Measurements from ENCODE around the gene RANBP10. TPM values are rescaled to one million over a fixed set of nuclear protein-coding genes. Genes with fewer than 3 reads are reported as not detected.

Gene RANBP10
- 4.6 and 6.3 TPM in 2 replicates for total RNA-seq

DNA sequence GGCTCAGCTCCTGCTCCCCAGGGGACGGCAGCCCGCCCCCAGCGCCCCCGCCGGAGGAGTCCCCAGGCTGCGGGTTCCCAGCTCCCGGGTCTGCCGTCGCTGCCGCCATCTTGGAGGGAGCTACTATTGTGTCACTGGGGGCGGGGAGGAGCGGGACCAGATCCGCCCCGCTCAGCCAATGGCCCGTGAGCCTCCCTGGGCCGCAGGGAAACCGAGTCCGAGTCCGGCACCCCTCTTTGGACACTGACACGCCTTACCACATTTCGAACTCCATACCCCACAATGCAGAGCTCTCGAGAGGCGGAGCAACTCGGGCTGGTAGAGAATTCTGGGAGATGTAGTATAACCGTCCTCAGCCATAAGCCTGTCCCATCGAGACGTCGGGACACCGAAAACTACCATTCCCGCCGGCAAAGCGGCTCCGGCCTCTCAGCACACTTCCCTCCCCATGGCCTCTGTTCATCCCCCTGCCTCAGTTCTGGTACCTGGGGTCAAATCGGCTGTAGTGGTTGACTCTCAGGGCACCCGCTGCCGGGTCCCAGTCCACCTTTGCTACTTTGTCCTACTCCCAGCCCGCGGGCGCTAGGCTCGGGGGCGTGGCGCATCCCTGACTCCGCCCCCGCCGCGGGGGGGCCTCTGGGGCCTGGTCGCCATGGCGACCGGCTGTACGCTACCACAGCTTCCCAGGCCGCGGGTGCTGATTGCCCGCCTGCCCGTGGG, at the start of gene RANBP10, which contains the start of gene TSNAXIP1:
Gene RANBP10, minus strand, starts transcription at position 133 of the 720 bp plus-strand sequence. Its CDS starts 24 bp downstream, at position 109.
Gene TSNAXIP1, plus strand, starts transcription at position 462 of the 720 bp plus-strand sequence. CDS start 261 bp downstream, outside the sequence.

DNA sequence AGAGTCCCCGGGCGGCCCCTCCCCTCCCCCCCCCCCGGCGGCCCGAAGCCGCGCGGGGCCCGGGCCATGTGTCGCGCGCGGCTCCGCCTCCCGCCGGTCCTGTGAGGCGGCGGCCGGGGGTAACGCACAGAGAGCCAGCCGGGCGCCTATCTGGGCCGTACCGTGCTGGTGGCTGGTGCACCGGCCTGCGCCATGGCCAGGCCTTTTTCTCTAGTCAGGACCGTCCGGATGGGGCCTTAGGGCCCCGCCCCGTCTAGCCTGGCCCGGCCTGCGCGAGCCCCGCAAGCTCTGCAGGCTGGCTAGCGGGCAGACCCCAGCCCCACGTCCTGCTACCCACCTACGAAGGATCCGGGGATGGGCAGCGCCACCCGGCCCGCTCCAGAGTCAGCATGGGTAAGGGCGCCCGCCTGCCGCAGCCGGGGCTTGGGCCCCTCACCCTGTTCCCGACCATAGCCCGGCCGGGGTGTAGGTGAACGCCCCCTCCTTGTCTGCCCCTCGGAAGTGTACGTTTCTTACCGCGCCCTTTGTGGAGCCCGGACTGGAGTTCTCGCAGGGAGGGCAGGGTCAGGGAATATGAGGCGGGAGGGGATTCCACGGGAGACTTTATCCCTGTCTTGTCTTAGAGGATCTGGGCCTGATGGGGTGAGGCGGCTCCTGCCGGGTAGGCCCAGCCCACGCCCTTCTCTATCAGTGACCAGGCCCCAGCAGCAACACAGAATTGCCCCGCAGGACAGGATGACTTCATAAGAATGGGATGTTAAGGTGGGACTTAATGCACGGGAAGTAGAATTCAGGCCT, 40.9 kb upstream of the RANBP10 start, which contains the start of gene CENPT:
Gene CENPT, minus strand, starts transcription at position 630 of the 798 bp plus-strand sequence. CDS start 13,834 bp downstream, outside the sequence.

DNA sequence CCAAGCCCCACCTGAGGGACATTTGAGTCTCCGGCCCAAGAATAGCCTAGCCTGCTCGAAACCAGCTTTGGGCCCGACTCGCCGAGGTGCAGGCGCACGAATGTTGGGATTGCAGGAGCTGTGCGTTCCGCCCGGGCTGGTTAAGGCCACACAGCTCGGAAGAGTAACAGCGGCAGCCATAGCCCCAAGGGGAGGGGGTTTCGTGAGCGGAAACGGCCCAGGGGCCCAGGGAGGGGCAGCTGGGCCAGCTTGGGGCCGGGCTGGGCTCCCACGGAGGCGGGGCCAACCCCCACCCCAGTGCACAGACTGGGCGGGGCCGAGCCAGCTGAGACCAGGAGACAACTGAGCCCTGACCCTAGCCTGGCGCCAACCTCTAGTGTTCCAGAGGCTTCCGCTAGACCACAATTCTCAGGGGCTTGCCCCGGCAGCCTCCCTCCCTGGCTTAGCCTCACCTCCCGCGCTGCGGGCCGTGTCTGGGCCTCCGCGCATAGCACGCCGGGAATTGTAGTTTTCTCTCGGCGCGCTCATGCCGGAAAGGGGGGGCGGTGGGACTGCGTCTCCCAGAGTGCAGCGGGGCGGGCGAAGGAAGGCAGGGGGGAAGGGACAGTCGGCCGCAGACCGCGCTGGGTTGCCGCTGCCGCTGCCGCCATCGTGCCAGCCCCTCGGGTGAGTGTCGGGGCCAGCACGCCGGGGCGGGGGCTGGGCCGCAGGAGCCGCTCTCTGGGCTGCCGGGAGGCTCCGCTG, 40.1 kb upstream of the RANBP10 start, which contains the start of gene NUTF2:
Gene NUTF2, plus strand, starts transcription at position 614 of the 744 bp plus-strand sequence. CDS start 18,198 bp downstream, outside the sequence.

DNA sequence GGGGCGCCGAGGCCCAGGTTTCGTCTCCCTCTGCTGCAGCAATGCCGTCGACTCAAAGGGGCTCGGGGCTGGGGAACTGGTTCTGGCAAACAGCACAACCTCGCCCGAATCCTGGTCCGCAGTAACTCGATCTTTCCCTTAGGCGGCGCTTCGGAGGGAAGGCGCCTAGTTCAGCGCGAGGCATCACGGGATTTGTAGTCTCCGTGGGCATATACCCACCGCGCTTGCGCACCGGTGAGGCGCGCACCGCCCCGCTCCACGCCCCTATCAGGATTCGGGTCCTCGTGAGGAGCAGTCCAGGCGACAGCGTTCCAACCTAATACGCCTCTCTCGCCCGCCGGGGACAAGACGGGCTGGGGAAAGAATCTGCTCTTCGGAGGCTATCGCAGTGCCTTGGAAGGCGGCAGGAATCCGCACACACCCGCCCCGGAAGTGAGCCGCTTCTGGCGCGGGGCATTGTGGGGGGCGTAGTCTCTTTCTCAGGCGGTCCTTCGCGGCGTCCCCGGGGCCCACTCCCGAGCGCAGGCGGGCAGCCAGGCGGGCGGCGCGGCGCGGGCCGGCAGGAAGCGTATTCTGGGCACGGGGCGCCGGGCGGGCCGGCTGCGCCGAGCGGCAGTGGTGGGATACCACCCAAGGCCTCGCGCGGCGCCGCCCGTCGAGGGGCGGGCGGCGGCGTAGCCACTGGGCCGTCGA, 35.6 kb upstream of the RANBP10 start, which contains the start of gene THAP11:
Gene THAP11, plus strand, starts transcription at position 505 of the 693 bp plus-strand sequence. CDS start 235 bp downstream, outside the sequence.

DNA sequence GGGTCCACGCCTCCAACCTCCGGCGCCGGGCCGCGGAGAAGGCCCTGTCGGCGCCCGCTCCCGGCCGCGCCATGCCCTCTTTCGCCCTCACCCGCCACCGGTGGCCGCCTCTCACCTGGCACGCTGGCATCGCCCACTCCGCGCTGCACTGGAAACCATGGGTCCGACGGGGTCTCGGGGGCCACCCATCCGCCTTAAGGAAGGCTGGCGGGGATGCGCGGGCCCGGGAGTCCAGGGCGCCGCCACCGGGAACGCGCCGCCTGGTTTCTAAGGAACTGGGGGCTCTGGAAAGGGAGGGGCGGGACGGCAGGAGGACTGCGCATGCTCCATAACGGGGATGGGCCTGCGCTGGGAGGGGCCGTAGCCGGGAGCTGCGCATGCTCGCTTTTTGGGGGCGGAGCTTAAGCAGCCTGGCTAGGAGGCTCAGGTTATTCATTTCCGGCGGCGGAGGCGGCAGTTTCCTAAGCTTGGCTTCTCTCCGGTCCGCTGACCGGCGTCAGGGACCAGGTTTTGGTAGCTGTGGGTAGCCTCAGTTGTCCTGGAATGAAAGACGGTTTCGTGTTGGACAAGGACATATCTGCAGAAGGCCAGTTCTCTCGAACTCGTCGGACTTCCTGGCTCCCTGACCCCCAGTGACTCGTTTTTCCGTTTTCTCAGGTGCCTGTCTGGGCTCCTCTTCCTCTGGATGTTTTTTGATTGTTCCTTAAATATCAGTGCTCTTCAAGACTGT, 87.1 kb downstream of the RANBP10 start, which contains the start of gene GFOD2:
Gene GFOD2, minus strand, starts transcription at position 269 of the 730 bp plus-strand sequence. CDS start 33,601 bp downstream, outside the sequence.

Small RNAs within 50 kb of the gene (small RNA-seq; reads per million reads assigned to genes)
- gene AC040162.2, result not detected

Other genes with a start within 250 kb of the RANBP10 start
- 22.9 and 34.9 TPM in 2 replicates for gene CTCF, start 244.0 kb downstream of the RANBP10 start, total RNA-seq
- not detected in 2 replicates for gene CARMIL2, start 161.4 kb downstream of the RANBP10 start, total RNA-seq
- gene ACD, start 146.3 kb downstream of the RANBP10 start, total RNA-seq, result 18.5 and 25.7 TPM in 2 replicates
- gene PARD6A, start 145.6 kb downstream of the RANBP10 start, total RNA-seq, result 0.39 and 0.65 TPM in 2 replicates
- 13.8 and 17.3 TPM in 2 replicates for gene ENKD1, start 139.8 kb downstream of the RANBP10 start, total RNA-seq
- 3.9 and 4.7 TPM in 2 replicates for gene C16orf86, start 139.7 kb downstream of the RANBP10 start, total RNA-seq
- gene GFOD2, start 87.2 kb downstream of the RANBP10 start, total RNA-seq, result 17.0 and 18.1 TPM in 2 replicates
- 0.11 and 1.2 TPM in 2 replicates for gene TSNAXIP1, start 329 bp upstream of the RANBP10 start, total RNA-seq
- gene THAP11, start 35.8 kb upstream of the RANBP10 start, total RNA-seq, result 23.9 and 33.0 TPM in 2 replicates
- 282 and 381 TPM in 2 replicates for gene NUTF2, start 40.4 kb upstream of the RANBP10 start, total RNA-seq
- gene CENPT, start 41.1 kb upstream of the RANBP10 start, total RNA-seq, result 66.3 and 117 TPM in 2 replicates
- gene EDC4, start 66.5 kb upstream of the RANBP10 start, total RNA-seq, result 69.5 and 70.3 TPM in 2 replicates
- gene NRN1L, start 78.3 kb upstream of the RANBP10 start, total RNA-seq, result 0.54 and 0.79 TPM in 2 replicates
- 18.5 and 21.7 TPM in 2 replicates for gene PSKH1, start 86.7 kb upstream of the RANBP10 start, total RNA-seq
- gene CTRL, start 125.3 kb upstream of the RANBP10 start, total RNA-seq, result 0.65 and 0.79 TPM in 2 replicates
- gene PSMB10, start 130.3 kb upstream of the RANBP10 start, total RNA-seq, result 22.9 and 23.2 TPM in 2 replicates
- 15.7 and 17.6 TPM in 2 replicates for gene LCAT, start 137.6 kb upstream of the RANBP10 start, total RNA-seq
- 121 and 147 TPM in 2 replicates for gene SLC12A4, start 162.1 kb upstream of the RANBP10 start, total RNA-seq
- gene DPEP3, start 173.9 kb upstream of the RANBP10 start, total RNA-seq, result not detected in 2 replicates
- gene DPEP2, start 192.9 kb upstream of the RANBP10 start, total RNA-seq, result not detected in 2 replicates
- not detected in 2 replicates for gene DPEP2NB, start 209.4 kb upstream of the RANBP10 start, total RNA-seq
- 10.2 and 11.7 TPM in 2 replicates for gene DDX28, start 216.7 kb upstream of the RANBP10 start, total RNA-seq
- gene DUS2, start 216.7 kb upstream of the RANBP10 start, total RNA-seq, result 15.7 and 22.2 TPM in 2 replicates

All from placental epithelial cell (primary cell).